ENCODE results near the gene GGA3.
A peak's percentile ranks its signal among the peaks of the same experiment; 100 is the strongest.
"Not testable (repeated sequence)": the region's sequence is repeated elsewhere in the genome, so short reads cannot be mapped to it uniquely, and the experiment has no call there.

Gene GGA3

GRCh38 chr17:75270966-75271232 is 9.5 kb upstream of the GGA3 start, which contains the start of gene MIF4GD:
MIF4GD (minus strand) TSS chr17:75271231; CDS start chr17:75270195, 1,036 bp downstream.
- no peaks in the 10 kb centered on the region for H3K9me3 ChIP-seq (ENCODE audit: control insufficient read depth, insufficient read depth, low read length)
- peaks cover 8% of the 10 kb centered on the region for H3K4me1 ChIP-seq (ENCODE audit: control insufficient read depth, insufficient read depth, low read length)
- peaks cover 20% of the 10 kb centered on the region for H3K36me3 ChIP-seq (ENCODE audit: control insufficient read depth, insufficient read depth, low read length)
- H3K9ac ChIP-seq (ENCODE audit: low read depth, low read length): peak within 1 kb of the TSS; percentile 66
- no peaks in the 10 kb centered on the region for H3K27me3 ChIP-seq (ENCODE audit: control insufficient read depth, insufficient read depth, low read length)
- H3K4me3 ChIP-seq (ENCODE audit: low read depth, low read length): peak within 1 kb of the TSS; percentile 90

DNA sequence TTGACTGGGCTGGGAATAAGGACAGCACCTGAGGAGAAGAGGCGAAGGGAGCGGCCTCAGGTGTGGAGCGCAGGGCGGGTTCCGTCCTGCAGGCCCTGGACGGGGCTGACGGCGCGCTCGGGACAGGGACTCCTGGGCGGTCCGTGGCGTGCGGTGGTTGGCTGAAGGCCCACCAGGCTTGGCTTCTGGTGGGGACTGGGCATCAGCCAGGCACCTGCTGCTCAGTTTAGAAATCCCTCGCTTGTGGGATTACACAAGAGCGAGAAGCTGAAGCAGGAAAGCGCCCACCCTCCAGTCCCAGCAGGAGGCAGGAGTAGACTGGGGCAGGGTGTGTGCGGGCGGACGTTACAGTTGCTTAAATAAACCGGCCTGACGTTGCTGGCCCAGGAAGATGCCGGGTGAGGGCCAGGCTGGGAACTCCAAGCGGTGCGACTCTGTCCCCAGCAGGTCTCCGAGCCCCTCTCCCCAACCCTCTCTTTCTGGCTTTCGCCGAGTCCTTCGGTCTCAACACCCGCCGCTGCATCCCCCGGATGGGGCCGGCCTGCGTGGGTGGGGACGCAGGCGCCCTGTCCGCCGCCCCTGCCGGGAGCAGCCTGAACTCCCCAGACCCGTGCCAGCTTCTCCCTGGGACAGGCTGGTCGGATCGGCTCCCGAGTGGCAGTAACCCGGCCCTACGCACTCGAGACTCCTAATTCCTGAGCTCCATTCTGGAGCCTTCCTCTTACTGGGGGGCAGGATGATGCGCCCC is 9.0 kb upstream of the GGA3 start:
- Histone ChIP-seq H3K36me3 (ENCODE audit: control insufficient read depth, insufficient read depth, low read length) (peaks cover 25% of the 10 kb centered on the region), H3K4me3 (ENCODE audit: low read depth, low read length) (peak overlapping the region; percentile 90), H3K27me3 (ENCODE audit: control insufficient read depth, insufficient read depth, low read length) (no peaks in the 10 kb centered on the region), H3K9me3 (ENCODE audit: control insufficient read depth, insufficient read depth, low read length) (no peaks in the 10 kb centered on the region), H3K4me1 (ENCODE audit: control insufficient read depth, insufficient read depth, low read length) (peaks cover 8% of the 10 kb centered on the region), H3K9ac (ENCODE audit: low read depth, low read length) (peak overlapping the region; percentile 63)

- Histone ChIP-seq H3K4me1 (ENCODE audit: control insufficient read depth, insufficient read depth, low read length) (peaks cover 8% of the 10 kb centered on the region), H3K9me3 (ENCODE audit: control insufficient read depth, insufficient read depth, low read length) (no peaks in the 10 kb centered on the region)
These were observed 8.4 kb upstream of the GGA3 start for GRCh38 chr17:75269844-75270217.

DNA sequence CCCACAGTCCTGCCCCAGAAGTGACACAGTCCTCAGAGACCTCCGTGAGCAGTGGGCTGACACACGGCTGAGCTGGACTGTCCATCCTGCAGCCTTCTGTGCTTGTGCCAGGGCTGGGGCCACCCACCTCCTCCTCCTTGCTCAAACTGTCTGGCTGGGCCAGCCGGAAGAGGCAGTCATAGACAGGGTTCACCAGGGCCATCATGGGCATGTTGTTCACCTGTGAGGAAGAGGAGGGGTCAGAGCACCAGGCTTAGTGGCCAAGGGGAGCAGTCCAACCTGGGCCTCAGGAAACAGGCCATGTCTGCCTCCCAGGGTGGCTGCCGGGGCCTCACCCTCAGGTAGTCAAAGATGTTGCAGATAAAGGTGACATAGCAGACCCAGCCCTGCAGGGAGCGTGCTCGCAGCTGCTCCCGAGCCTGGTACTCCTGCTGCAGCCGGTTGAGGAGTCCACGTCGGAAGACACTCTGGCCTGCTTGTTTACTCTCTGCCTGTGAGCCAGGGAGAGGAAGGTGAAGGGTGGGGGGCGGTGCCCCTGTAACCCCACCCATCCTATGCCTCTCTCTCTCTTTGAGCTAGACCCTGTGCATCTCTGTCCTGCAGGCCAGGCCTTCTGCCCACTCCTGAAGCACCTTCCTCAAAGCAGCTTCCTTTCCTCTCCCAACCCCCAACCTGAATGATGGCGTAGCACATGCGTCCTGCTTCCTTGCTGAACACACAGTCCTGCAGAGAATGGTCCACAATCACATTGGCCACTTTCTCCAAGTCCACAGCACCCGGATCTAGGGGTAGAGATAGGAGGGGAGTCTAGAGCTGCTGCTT is 6.2 kb upstream of the GGA3 start:
- H3K4me1 ChIP-seq (ENCODE audit: control insufficient read depth, insufficient read depth, low read length): peaks cover 11% of the 10 kb centered on the region
- H3K9ac ChIP-seq (ENCODE audit: low read depth, low read length): no peak overlapping the region

More at GRCh38 chr17:75269844-75270217, 8.4 kb upstream of the GGA3 start:
- Histone ChIP-seq H3K4me3 (ENCODE audit: low read depth, low read length) (peak overlapping the region; percentile 90), H3K9ac (ENCODE audit: low read depth, low read length) (peak overlapping the region; percentile 63), H3K27me3 (ENCODE audit: control insufficient read depth, insufficient read depth, low read length) (no peaks in the 10 kb centered on the region), H3K36me3 (ENCODE audit: control insufficient read depth, insufficient read depth, low read length) (peaks cover 26% of the 10 kb centered on the region)

GRCh38 chr17:75267153-75267410 is 5.7 kb upstream of the GGA3 start:
- no peaks in the 10 kb centered on the region for H3K27me3 ChIP-seq (ENCODE audit: control insufficient read depth, insufficient read depth, low read length)
- H3K9me3 ChIP-seq (ENCODE audit: control insufficient read depth, insufficient read depth, low read length): no peaks in the 10 kb centered on the region
- H3K4me1 ChIP-seq (ENCODE audit: control insufficient read depth, insufficient read depth, low read length): peaks cover 13% of the 10 kb centered on the region
- peaks cover 31% of the 10 kb centered on the region for H3K36me3 ChIP-seq (ENCODE audit: control insufficient read depth, insufficient read depth, low read length)
- no peak overlapping the region for H3K4me3 ChIP-seq (ENCODE audit: low read depth, low read length)
- no peak overlapping the region for H3K9ac ChIP-seq (ENCODE audit: low read depth, low read length)

More for the DNA sequence above, 6.2 kb upstream of the GGA3 start:
- H3K27me3 ChIP-seq (ENCODE audit: control insufficient read depth, insufficient read depth, low read length): no peaks in the 10 kb centered on the region
- H3K4me3 ChIP-seq (ENCODE audit: low read depth, low read length): no peak overlapping the region
- peaks cover 31% of the 10 kb centered on the region for H3K36me3 ChIP-seq (ENCODE audit: control insufficient read depth, insufficient read depth, low read length)
- no peaks in the 10 kb centered on the region for H3K9me3 ChIP-seq (ENCODE audit: control insufficient read depth, insufficient read depth, low read length)

GRCh38 chr17:75266316-75267152 is 5.1 kb upstream of the GGA3 start:
- Histone ChIP-seq H3K27me3 (ENCODE audit: control insufficient read depth, insufficient read depth, low read length) (no peaks in the 10 kb centered on the region), H3K9me3 (ENCODE audit: control insufficient read depth, insufficient read depth, low read length) (no peaks in the 10 kb centered on the region), H3K4me3 (ENCODE audit: low read depth, low read length) (no peak overlapping the region), H3K36me3 (ENCODE audit: control insufficient read depth, insufficient read depth, low read length) (peaks cover 31% of the 10 kb centered on the region), H3K9ac (ENCODE audit: low read depth, low read length) (no peak overlapping the region), H3K4me1 (ENCODE audit: control insufficient read depth, insufficient read depth, low read length) (peaks cover 13% of the 10 kb centered on the region)

GRCh38 chr17:75265614-75266315 is 4.4 kb upstream of the GGA3 start:
- Histone ChIP-seq H3K36me3 (ENCODE audit: control insufficient read depth, insufficient read depth, low read length) (peaks cover 31% of the 10 kb centered on the region), H3K9me3 (ENCODE audit: control insufficient read depth, insufficient read depth, low read length) (no peaks in the 10 kb centered on the region), H3K27me3 (ENCODE audit: control insufficient read depth, insufficient read depth, low read length) (no peaks in the 10 kb centered on the region), H3K4me1 (ENCODE audit: control insufficient read depth, insufficient read depth, low read length) (peaks cover 13% of the 10 kb centered on the region), H3K9ac (ENCODE audit: low read depth, low read length) (no peak overlapping the region), H3K4me3 (ENCODE audit: low read depth, low read length) (no peak overlapping the region)

- H3K4me1 ChIP-seq (ENCODE audit: control insufficient read depth, insufficient read depth, low read length): peaks cover 19% of the 10 kb centered on the region
- no peaks in the 10 kb centered on the region for H3K9me3 ChIP-seq (ENCODE audit: control insufficient read depth, insufficient read depth, low read length)
- H3K36me3 ChIP-seq (ENCODE audit: control insufficient read depth, insufficient read depth, low read length): peaks cover 31% of the 10 kb centered on the region
- no peak overlapping the region for H3K9ac ChIP-seq (ENCODE audit: low read depth, low read length)
- no peaks in the 10 kb centered on the region for H3K27me3 ChIP-seq (ENCODE audit: control insufficient read depth, insufficient read depth, low read length)
- H3K4me3 ChIP-seq (ENCODE audit: low read depth, low read length): no peak overlapping the region
These were observed 1.6 kb upstream of the GGA3 start for GRCh38 chr17:75263055-75263454.

DNA sequence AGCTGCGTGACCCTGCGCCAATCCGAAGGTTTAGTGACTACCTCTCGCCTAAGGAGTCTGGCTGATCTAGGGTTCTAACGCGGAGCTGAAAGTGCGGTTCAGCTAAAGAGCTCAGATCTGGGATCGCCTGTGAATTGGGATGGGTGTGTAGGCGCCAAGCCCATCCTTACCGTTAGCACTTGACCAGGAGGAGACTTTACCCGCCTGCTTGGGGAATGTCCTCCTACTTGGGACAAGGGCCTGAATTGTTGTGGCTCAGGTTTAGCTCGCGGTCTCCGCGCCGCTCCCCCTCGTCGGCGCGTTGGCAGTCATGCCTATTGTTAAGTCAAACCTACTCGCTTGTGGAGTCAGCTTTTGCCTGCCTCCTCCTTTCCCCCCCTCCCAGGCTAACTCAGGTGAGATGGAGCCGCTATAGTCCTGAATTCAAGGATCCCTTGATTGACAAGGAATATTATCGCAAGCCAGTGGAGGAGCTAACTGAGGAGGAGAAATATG is 753 bp upstream of the GGA3 start:
- Histone ChIP-seq H3K4me1 (ENCODE audit: control insufficient read depth, insufficient read depth, low read length) (peaks cover 13% of the 10 kb centered on the region), H3K36me3 (ENCODE audit: control insufficient read depth, insufficient read depth, low read length) (peaks cover 30% of the 10 kb centered on the region), H3K9me3 (ENCODE audit: control insufficient read depth, insufficient read depth, low read length) (no peaks in the 10 kb centered on the region), H3K9ac (ENCODE audit: low read depth, low read length) (peak overlapping the region; percentile 99), H3K4me3 (ENCODE audit: low read depth, low read length) (peak overlapping the region; percentile 100), H3K27me3 (ENCODE audit: control insufficient read depth, insufficient read depth, low read length) (no peaks in the 10 kb centered on the region)

DNA sequence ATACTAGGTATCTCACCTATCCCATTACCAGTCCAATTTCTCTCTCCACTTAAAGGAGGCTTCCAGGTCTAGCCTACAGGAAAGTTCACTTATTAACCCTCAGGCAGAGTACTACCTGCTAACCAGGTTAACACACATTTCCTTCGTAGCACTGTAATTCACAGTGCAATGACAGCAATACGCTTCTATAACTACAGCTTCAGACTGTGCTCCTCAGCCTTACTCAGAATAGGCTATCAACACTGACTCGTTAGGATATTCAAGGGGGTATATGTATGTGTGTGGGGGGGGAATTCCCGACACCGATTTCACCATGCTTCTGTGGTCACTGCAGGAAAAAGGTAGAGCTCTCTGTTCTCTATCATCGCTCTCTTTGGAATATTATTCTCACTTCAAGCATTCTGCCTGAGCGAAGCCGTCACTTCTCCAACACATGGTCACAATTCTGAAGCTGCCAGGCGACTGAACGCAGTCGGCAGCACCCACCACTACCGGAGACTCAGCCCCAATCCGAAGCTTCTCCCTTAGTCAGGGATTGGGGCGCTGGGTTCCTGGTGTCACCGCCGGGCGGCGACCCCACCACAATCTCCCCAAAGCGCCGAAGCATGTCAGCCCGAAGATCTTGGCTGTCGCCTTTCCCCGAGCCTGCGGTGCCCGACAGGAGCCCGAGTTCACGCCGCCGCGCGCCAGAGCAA is 618 bp downstream of the GGA3 start:
- H3K27me3 ChIP-seq (ENCODE audit: control insufficient read depth, insufficient read depth, low read length): no peaks in the 10 kb centered on the region
- H3K4me3 ChIP-seq (ENCODE audit: low read depth, low read length): peak overlapping the region; percentile 100
- H3K9me3 ChIP-seq (ENCODE audit: control insufficient read depth, insufficient read depth, low read length): no peaks in the 10 kb centered on the region
- peaks cover 13% of the 10 kb centered on the region for H3K4me1 ChIP-seq (ENCODE audit: control insufficient read depth, insufficient read depth, low read length)
- peaks cover 17% of the 10 kb centered on the region for H3K36me3 ChIP-seq (ENCODE audit: control insufficient read depth, insufficient read depth, low read length)
- H3K9ac ChIP-seq (ENCODE audit: low read depth, low read length): peak overlapping the region; percentile 99

DNA sequence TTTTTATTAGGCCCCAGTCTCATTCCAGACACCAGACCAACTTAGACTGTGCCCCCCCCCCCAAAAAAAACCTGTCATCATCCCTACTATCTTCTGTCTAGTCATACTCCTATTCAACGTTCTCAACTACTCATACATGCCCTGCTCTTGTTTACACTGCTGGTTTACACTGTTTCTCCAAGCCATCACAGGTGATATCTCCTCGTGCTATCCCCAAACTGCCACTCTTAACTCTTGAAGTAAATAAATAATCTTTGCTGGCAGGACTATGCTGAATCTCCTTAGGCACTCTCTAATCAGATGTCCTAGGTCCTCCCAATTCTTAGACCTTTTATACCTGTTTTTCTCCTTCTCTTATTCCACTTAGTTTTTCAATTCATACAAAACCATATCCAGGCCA is 4.2 kb downstream of the GGA3 start:
- not testable (repeated sequence) for H3K36me3 ChIP-seq (ENCODE audit: control insufficient read depth, insufficient read depth, low read length); H3K9me3 ChIP-seq (ENCODE audit: control insufficient read depth, insufficient read depth, low read length); H3K4me1 ChIP-seq (ENCODE audit: control insufficient read depth, insufficient read depth, low read length); H3K4me3 ChIP-seq (ENCODE audit: low read depth, low read length); H3K27me3 ChIP-seq (ENCODE audit: control insufficient read depth, insufficient read depth, low read length); H3K9ac ChIP-seq (ENCODE audit: low read depth, low read length)

All from iPS-15b (cell line).